Measurements from ENCODE around the gene KCNG1.

DNA sequence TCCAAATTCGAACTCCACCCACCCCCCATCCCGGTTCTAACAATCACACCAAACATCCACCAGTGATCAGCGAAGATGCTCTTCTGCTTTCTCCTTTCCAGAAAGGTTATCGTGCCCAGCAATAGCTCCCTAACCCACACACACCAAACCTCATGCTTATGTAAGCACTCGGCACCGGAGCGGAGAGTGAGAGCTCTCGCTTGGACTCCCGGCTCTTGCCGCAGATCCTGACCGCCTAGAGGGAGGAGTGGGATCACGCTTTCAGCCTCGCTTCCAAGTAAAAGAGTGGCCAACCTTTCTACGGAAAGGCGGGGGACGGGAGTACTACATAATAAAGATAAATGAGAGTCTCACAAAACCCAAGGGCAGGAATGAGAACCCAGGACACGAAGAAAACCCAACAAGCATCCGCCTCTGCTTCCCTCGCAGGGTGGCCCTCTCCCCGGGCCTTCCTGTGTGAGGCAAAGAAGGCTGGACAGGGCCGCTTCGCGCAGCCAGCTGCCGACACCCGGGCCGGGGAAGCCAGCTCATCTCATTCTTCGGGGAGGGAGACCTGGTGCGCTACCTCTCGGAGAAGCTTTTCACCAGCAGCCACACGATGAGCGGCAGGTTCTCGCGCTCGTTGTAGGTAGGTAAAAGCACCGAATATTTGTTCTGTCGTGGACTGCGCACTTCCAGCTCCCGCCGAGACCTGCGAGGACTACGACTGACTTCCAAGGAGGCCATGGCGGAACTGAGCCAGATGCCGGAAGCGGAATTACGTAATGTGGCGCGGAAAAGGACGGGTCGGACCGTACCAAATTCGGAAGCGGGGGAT lies 64.9 kb downstream of the KCNG1 start, which contains the start of gene DPM1:
- peak; percentile 57 to 86 for TF ChIP-seq POLR2A (IDR thresholded peaks at IDR 0.05)
- TF ChIP-seq, protein P1, sequence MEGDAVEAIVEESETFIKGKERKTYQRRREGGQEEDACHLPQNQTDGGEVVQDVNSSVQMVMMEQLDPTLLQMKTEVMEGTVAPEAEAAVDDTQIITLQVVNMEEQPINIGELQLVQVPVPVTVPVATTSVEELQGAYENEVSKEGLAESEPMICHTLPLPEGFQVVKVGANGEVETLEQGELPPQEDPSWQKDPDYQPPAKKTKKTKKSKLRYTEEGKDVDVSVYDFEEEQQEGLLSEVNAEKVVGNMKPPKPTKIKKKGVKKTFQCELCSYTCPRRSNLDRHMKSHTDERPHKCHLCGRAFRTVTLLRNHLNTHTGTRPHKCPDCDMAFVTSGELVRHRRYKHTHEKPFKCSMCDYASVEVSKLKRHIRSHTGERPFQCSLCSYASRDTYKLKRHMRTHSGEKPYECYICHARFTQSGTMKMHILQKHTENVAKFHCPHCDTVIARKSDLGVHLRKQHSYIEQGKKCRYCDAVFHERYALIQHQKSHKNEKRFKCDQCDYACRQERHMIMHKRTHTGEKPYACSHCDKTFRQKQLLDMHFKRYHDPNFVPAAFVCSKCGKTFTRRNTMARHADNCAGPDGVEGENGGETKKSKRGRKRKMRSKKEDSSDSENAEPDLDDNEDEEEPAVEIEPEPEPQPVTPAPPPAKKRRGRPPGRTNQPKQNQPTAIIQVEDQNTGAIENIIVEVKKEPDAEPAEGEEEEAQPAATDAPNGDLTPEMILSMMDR (IDR thresholded peaks at IDR 0.05), result no peak

All from tibial nerve (tissue), 3 donors.